Activated naive CD8-positive, alpha-beta T cell (primary cell): Measurements from ENCODE around the gene FGFR4.

Experiments used
- H3K27ac Mint-ChIP-seq: one replicate; pipeline ENCODE4 v1.8.0; 2021; ENCODE audit warnings: mixed read lengths
- H3K27me3 Mint-ChIP-seq: one replicate; pipeline ENCODE4 v1.8.0; 2021; ENCODE audit warnings: mixed read lengths
- H3K36me3 Mint-ChIP-seq: one replicate; pipeline ENCODE4 v1.8.0; 2021; ENCODE audit warnings: mixed read lengths
- H3K4me1 Mint-ChIP-seq: one replicate; pipeline ENCODE4 v1.8.0; 2021; ENCODE audit warnings: low read depth, mixed read lengths
- H3K4me3 Mint-ChIP-seq: one replicate; pipeline ENCODE4 v1.8.0; 2021; ENCODE audit warnings: mild to moderate bottlenecking, mixed read lengths
- H3K9me3 Mint-ChIP-seq: one replicate; pipeline ENCODE4 v1.8.0; 2021; ENCODE audit warnings: low read depth, mixed read lengths

The FGFR4 gene

GRCh38 chr5:177131019-177131320 is 44.3 kb downstream of the FGFR4 start:
- Mint-ChIP-seq H3K4me3 (no peak overlapping the region), H3K36me3 (peaks cover 6% of the 10 kb centered on the region), H3K27me3 (no peaks in the 10 kb centered on the region), H3K27ac (no peak overlapping the region), H3K4me1 (peaks cover 42% of the 10 kb centered on the region), H3K9me3 (no peaks in the 10 kb centered on the region)

DNA sequence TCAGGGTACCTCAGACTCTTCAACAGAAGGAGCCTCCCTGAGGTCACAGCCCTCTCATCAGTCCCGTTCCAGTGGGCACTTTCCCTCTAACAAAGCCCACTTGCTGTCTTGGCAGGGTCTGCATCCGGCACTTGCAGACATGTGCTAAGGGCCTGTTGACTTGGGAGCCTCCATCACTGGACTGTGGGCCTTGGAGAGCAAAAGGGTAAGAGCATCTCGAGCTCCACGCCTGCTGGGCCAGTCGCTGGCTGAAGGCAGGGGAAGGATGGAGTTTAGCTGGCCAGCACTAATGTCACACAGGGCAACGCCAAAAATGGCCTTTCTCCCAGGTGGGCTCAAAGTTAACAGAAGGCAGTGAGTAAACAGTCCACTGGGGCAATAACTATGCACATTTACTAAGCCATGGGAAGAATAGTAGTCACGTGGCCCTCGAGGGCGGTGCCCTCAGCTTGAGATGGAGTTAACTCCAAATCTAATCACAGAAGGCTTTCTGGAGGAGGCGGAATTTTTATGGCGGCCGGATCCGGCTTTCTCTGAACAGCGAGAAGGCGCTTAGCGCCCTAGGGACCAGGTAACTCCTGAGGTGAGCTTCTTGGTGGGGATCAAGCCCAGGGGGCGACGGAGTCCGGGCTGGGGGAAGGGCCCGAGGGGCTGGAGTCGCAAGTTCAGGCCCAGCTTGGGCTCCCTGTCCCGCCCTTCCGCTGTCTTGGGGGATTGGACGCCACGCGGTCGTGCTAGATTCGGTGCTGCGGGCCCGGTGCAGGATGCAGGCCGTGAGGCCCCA is 44.8 kb downstream of the FGFR4 start:
- H3K4me1 Mint-ChIP-seq, result peaks cover 46% of the 10 kb centered on the region
- H3K36me3 Mint-ChIP-seq, result peaks cover 6% of the 10 kb centered on the region
- H3K4me3 Mint-ChIP-seq, result peak overlapping the region; percentile 53
- no peaks in the 10 kb centered on the region for H3K9me3 Mint-ChIP-seq
- no peaks in the 10 kb centered on the region for H3K27me3 Mint-ChIP-seq
- peak overlapping the region; percentile 78 for H3K27ac Mint-ChIP-seq

DNA sequence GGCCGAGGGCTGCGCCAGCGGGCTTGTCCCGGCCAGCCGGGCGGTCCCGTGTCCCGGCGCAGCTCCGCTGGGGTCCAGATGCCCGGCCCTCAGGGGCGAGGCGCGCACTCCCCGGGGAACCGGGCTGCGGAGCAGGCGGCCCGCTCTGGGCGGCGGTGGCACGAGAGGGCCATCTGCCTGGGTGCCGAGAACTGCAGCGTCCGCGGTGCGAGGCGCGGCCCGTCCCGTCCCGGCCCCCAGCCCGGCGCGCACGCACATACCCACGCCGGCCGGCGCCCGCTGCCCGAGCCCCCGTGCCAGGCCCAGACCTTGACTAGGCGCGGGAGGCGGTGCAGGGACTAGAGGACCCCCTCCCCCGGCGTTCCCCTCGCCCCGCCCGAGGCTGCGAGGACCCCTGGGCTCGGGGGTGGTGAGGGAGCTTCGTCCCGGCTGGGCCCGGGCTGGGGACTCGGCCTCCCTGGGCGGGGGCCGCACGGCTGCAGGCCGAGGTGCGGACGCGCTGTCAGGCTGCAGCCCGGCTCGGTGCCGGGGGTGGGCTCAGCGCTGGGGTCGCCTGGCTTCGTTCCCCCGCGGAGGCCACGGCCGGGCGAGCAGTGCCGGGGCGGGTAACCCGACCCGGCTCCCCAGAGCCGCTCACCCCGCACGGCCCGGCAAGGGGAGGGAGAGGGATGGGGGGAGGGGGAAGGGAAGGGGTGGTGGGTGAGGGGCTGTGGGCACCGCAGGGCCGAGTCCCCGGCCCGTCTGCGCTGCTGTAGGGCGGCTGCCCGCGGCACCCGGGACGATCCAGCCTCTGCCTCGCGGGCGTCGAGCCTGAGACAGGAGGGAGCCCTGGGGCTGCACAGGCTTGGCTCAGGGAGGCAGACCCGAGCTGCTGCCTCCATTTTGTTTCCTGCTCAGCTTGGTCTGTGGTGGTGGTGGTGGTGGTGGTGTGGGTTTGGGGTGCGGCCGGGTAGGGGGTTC is 45.7 kb downstream of the FGFR4 start:
- H3K4me1 Mint-ChIP-seq, result peaks cover 55% of the 10 kb centered on the region
- H3K36me3 Mint-ChIP-seq, result peaks cover 10% of the 10 kb centered on the region
- H3K27ac Mint-ChIP-seq, result no peak overlapping the region
- H3K4me3 Mint-ChIP-seq, result no peak overlapping the region
- no peaks in the 10 kb centered on the region for H3K9me3 Mint-ChIP-seq
- no peaks in the 10 kb centered on the region for H3K27me3 Mint-ChIP-seq

GRCh38 chr5:177133096-177133852 is 46.6 kb downstream of the FGFR4 start, which contains the start of gene NSD1:
Gene NSD1 (plus strand): TSS chr5:177133773. CDS start chr5:177135104, 1,331 bp downstream.
- Mint-ChIP-seq H3K36me3 (peaks cover 10% of the 10 kb centered on the region), H3K27me3 (no peaks in the 10 kb centered on the region), H3K9me3 (no peaks in the 10 kb centered on the region), H3K4me1 (peaks cover 57% of the 10 kb centered on the region), H3K4me3 (peak within 1 kb of the TSS; percentile 88), H3K27ac (peak within 1 kb of the TSS; percentile 89)

DNA sequence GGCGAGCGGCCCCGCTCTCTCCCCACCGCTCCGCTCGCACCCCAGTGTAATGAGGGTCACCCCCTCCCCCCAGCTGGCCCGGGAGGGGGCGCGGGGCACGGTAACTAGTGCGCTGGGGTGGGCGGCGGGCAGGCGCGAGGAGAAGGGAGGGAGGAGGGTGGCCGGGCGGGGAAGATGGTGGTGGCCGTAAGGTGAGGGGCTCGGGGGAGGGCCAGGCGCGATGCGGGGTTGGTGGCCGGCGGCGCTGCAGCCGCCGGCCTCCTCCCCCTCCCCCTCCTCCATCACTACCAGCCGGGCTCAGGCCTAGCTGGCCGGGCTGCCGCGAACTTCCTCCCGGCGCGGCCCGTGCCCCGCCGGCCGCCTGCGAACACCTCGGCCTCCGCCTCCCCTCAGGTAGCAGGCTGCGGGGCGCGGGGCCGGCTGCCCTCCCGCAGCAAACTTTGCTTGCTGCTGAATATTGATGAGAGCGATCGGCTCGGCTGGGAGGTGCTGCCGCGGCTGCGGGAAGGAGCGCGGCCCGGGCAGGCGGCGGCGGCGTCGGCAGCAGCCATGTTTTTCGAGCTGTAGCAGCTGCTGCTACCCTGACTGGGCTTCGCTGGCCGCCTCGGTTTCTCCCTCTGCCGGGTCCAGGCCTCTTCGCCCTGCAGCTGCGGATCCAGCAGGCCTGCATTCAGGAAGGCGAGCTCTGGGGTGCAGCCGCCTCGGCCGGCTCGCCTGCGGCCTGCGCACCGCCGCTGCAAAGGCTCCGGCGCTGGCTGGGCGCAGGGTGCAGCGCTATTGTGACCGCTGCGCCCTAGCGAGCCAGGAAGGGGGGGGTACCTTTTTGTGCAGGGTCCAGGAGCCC is 47.4 kb downstream of the FGFR4 start:
- Mint-ChIP-seq H3K27ac (peak overlapping the region; percentile 89), H3K27me3 (no peaks in the 10 kb centered on the region), H3K4me3 (peak overlapping the region; percentile 88), H3K9me3 (no peaks in the 10 kb centered on the region), H3K4me1 (peaks cover 50% of the 10 kb centered on the region), H3K36me3 (peaks cover 10% of the 10 kb centered on the region)

GRCh38 chr5:177134697-177135225 is 48.0 kb downstream of the FGFR4 start:
- H3K27ac Mint-ChIP-seq, result peak overlapping the region; percentile 89
- H3K36me3 Mint-ChIP-seq, result peaks cover 10% of the 10 kb centered on the region
- peaks cover 49% of the 10 kb centered on the region for H3K4me1 Mint-ChIP-seq
- peak overlapping the region; percentile 88 for H3K4me3 Mint-ChIP-seq
- H3K9me3 Mint-ChIP-seq, result no peaks in the 10 kb centered on the region
- no peaks in the 10 kb centered on the region for H3K27me3 Mint-ChIP-seq

DNA sequence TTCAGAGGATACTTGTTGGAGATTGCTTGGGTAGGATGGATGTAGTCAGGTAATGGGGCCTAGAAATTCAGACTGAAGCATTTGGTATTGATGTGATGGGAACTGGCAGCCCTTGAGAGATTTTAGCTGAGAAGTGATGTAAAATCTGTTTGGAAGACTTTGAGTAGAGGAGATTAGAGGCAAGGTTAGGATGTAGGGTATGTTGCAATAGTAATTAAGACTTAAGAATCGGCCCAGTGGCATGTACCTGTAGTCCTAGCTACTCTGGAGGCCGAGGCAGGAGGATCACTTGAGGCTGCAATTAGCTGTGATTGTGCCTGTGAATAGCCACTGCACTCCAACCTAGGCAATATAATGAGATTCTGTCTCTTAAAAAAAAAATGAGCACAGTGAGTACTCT is 53.6 kb downstream of the FGFR4 start:
- H3K4me3 Mint-ChIP-seq, result peak overlapping the region; percentile 14
- no peaks in the 10 kb centered on the region for H3K27me3 Mint-ChIP-seq
- peaks cover 13% of the 10 kb centered on the region for H3K36me3 Mint-ChIP-seq
- H3K4me1 Mint-ChIP-seq, result peaks cover 65% of the 10 kb centered on the region
- H3K27ac Mint-ChIP-seq, result no peak overlapping the region
- no peaks in the 10 kb centered on the region for H3K9me3 Mint-ChIP-seq

DNA sequence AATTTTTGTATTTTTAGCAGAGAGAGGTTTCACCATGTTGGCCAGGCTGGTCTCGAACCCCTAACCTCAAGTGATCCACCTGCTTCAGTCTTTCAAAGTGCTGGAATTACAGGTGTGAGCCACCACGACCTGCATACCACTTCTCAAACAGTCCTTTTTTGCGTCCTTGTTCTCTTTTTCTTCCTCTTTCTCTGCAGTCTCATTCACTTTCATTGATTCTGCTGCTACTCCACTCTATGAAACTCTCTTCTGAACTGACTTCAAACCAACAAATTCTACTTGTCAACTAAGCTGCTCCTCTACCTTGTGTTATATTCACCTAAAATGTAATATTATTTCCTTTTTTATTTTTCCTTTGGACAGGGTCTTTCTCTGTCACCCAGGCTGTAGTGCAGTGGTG is 54.8 kb downstream of the FGFR4 start:
- no peaks in the 10 kb centered on the region for H3K27me3 Mint-ChIP-seq
- no peaks in the 10 kb centered on the region for H3K9me3 Mint-ChIP-seq
- H3K27ac Mint-ChIP-seq, result no peak overlapping the region
- peaks cover 55% of the 10 kb centered on the region for H3K4me1 Mint-ChIP-seq
- no peak overlapping the region for H3K4me3 Mint-ChIP-seq
- H3K36me3 Mint-ChIP-seq, result peaks cover 8% of the 10 kb centered on the region

DNA sequence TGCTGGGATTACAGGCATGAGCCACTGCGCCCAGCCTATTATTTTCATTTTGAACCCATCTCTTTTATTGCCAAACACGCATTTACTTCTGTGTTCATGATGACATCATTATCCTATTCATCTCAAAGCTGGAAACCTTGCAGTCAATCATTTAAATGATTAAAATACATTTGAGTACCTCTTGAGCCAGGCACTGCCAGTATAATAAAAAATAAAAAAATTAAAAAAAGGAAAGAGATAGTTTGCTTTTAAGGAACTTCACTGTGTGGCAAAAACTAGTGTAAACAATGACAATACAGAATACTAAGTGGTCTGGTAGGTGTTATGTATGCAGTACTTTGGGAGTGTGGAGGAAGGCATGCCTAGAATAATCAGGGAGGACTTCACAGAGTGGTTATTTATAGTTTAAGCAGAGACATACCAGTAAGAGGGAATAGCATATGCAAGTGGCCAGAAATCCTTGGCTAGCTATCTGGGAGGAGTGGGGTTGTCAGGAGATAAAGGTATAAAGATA is 55.4 kb downstream of the FGFR4 start:
- H3K4me3 Mint-ChIP-seq, result no peak overlapping the region
- no peaks in the 10 kb centered on the region for H3K27me3 Mint-ChIP-seq
- H3K4me1 Mint-ChIP-seq, result peaks cover 49% of the 10 kb centered on the region
- no peak overlapping the region for H3K27ac Mint-ChIP-seq
- H3K36me3 Mint-ChIP-seq, result peaks cover 5% of the 10 kb centered on the region
- no peaks in the 10 kb centered on the region for H3K9me3 Mint-ChIP-seq

GRCh38 chr5:177142778-177143177 is 56.1 kb downstream of the FGFR4 start:
- H3K27ac Mint-ChIP-seq, result no peak overlapping the region
- H3K27me3 Mint-ChIP-seq, result no peaks in the 10 kb centered on the region
- no peaks in the 10 kb centered on the region for H3K9me3 Mint-ChIP-seq
- no peak overlapping the region for H3K4me3 Mint-ChIP-seq
- H3K36me3 Mint-ChIP-seq, result peaks cover 4% of the 10 kb centered on the region
- H3K4me1 Mint-ChIP-seq, result peaks cover 43% of the 10 kb centered on the region

GRCh38 chr5:177146891-177147638 is 60.4 kb downstream of the FGFR4 start:
- H3K9me3 Mint-ChIP-seq, result no peaks in the 10 kb centered on the region
- no peaks in the 10 kb centered on the region for H3K27me3 Mint-ChIP-seq
- H3K36me3 Mint-ChIP-seq, result peaks cover 2% of the 10 kb centered on the region
- H3K4me3 Mint-ChIP-seq, result no peak overlapping the region
- no peak overlapping the region for H3K27ac Mint-ChIP-seq
- peaks cover 16% of the 10 kb centered on the region for H3K4me1 Mint-ChIP-seq
